Right ventricle myocardium inferior (tissue), 1 donor: ENCODE data around the gene SPACA6. TPM values are rescaled to one million over a fixed set of nuclear protein-coding genes. Genes with fewer than 3 reads are reported as not detected.
"Not testable (repeated sequence)": the region's sequence is repeated elsewhere in the genome, so short reads cannot be mapped to it uniquely, and the experiment has no call there.

Experiments
- ATAC-seq: fragments of 200-7000 bp; cut with Tn5 transposase; one replicate; pipeline ENCODE4 v1.9.1; 2020; ENCODE audit warnings: mild to moderate bottlenecking, moderate library complexity
- DNase-seq: peaks from one replicate; pipeline ENCODE4 v3.0.0; 2021; ENCODE audit errors: missing footprints
- intact Hi-C: fragments of 100-400 bp; cut with DNase I; formaldehyde crosslinking; loops from one replicate; pipeline ENCODE4 v1.11.0; 2022
- total RNA-seq: library from RNA; stranded (reverse); fragmentation: NEBNext Ultra II Directional; extraction: Animal tissue kit (Norgen Biotek cat#: 25700); gene quantifications from one replicate; pipeline ENCODE4 v1.2.1, GENCODE V29; 2021
- donor health status: DM: no; HTN: yes; CAD: no; lungs with severe emphysema.

Gene SPACA6
- total RNA-seq, 1 donor from 2014 or later = 14.6 TPM

DNA sequence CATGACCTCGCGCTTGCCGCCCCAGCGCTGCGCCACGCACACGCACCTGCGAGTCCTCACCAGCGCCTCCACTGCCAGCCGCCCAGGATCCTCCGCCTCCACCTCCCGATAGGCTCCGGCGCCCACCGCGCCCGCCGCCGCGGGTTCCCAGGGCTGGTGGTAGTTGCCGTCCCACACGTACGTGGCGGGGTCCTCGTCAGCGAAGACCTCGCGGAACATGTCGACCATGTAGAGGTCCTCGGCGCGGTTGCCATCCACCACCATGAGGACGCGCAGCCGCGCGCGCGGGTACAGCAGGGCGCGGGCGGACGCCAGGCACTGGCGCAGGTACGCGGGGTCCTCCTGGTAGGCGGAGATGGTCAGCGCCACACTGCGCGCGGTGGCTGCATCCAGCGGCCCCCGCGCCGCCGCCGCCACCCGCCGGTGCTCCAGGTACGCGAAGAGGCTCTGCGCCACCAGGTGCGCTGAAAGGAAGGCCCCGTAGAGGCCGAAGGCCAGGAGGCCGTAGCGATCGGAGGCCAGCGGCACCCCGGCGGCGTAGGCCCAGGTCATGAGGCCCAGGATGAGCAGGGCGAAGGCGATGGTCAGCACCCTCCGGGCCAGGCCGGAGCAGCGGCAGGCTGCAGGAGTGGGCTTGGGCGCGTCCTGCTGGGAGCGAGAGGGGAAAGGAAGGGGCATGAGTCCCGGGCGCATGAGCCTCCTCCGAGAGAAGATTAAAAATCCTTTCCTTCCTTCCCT is 26.3 kb downstream of the SPACA6 start:
- intact Hi-C loops = no loop called here
- DNase-seq (no peak), ATAC-seq (peak; percentile 18)

DNA sequence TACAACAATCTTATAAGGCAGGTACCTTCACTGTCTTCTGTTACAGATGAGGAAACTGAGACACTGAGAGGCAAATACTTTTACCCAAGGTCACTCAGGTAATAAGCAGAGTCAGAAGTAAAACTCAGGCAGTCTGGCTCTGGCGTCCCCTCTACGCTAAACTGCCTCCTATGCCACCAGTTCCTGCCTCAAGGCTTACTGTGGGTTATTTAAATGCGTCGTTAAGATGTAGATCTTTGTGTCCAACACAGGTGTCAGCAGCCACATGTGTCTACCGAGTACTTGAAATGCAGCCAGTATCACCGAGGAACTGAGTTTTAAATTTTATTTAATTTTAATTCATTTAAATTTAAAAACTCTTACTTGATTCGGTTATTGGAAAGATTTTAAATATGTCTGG is 28.8 kb downstream of the SPACA6 start:
- intact Hi-C loops = no loop called here
- DNase-seq = no peak
- no peak for ATAC-seq

DNA sequence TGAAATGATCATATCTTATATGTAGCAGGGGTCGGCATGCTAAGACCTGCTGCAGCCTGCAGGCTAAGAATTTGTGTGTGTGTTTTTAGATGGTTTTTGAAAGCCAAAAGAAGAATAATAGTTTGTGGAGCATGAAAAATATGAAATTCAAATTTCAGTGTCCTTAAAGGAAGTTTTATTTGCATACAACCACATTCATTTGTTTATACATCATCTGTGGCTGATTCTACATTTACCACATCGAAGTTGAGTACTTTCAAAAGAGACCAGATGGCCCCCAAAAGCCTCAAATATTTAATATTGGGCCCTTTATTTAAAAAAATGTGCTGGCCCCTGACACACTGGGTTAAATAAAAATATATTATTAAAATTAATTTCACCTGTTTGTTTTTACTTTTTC is 29.4 kb downstream of the SPACA6 start:
- DNase-seq (no peak), ATAC-seq (no peak)
- intact Hi-C loops = no loop called here

DNA sequence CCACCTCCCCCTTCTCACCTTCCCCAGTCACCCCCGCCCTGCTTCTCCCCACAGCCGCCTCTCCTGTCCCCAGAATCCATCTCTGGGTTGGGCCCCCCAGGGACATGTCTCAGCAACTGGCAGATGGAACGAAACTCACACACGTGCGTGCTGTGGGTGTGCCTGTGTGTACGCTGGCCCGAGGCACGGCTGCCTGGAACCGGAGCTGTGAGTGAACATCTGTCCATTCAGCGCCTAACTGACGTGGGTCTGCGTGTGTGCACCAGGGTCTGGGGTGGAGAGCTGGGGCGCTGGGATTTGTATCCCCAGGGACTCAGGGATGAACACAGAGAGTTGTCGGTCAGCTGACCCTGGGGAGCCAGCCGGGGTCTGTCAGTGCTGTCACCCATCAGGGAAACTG is 31.4 kb downstream of the SPACA6 start:
- intact Hi-C loops = no loop called here
- DNase-seq = no peak
- ATAC-seq = no peak

DNA sequence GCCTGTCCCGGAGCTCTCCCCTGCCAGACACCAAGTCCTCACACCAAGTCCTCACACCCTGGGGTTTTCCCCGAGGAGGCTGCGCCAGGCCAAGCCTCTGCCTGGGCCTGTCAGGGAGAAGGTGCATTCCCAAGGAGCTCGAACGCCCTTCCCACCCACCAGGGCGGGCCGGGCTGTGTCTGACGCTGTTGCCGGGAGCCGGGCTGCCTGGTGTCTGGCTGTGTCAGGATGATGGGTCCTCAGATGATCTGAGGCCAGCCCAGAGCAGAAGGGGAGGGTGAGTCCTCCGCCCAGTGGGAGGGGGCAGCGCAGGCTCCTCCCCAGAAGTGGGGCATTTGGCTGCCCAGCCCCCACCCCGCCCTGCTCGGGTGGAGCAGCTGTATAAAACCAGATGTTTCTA is 32.9 kb downstream of the SPACA6 start:
- peak; percentile 73 for DNase-seq
- peak; percentile 75 for ATAC-seq
- intact Hi-C loops = no loop called here

DNA sequence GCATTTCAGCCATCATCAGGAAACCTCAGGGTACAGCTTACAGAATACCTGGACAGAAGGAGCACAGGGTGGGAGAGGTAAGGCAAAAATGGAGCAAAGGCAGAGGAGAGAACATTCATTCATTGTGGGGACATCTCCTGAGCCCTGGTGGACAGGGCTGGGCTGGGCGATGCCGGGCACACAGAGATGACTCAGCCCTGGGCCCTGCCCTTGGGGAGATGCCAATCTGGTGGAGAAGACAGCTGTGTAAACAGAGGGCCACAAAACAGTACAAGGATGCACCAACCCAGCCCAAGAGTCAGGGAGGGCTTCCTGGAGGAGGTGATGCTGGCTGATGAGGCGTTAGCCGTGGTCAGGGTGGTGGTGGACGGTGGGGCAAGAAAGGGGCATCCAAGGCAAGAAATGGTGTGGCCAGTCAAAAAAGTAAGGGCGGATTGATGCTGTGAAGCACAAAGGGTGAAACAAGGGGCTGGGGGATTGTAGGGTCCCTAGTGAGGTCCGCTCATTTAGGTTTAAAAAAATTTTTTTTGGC is 34.3 kb downstream of the SPACA6 start:
- intact Hi-C loops = no loop called here
- ATAC-seq (no peak), DNase-seq (no peak)

DNA sequence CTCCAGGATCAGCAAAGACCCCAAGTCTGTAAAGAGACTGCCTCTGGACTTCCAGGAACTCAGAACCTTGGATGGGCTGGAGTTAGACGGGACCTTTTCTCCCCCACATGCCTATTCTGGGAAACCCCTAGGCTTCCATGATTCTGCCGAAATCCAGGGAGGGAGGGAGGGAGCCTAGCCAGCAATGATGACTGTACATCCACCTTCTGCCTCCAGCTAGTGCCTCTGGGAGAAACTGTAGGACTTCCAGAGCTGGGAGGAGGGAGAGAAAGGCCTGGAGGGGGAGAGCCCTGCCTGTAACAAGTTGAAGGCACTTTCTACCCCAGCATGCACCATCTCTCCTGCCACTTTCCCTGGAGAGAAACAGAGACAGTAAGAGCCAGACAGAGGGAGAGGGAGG is 36.7 kb downstream of the SPACA6 start:
- ATAC-seq = no peak
- intact Hi-C loops = no loop called here
- no peak for DNase-seq

DNA sequence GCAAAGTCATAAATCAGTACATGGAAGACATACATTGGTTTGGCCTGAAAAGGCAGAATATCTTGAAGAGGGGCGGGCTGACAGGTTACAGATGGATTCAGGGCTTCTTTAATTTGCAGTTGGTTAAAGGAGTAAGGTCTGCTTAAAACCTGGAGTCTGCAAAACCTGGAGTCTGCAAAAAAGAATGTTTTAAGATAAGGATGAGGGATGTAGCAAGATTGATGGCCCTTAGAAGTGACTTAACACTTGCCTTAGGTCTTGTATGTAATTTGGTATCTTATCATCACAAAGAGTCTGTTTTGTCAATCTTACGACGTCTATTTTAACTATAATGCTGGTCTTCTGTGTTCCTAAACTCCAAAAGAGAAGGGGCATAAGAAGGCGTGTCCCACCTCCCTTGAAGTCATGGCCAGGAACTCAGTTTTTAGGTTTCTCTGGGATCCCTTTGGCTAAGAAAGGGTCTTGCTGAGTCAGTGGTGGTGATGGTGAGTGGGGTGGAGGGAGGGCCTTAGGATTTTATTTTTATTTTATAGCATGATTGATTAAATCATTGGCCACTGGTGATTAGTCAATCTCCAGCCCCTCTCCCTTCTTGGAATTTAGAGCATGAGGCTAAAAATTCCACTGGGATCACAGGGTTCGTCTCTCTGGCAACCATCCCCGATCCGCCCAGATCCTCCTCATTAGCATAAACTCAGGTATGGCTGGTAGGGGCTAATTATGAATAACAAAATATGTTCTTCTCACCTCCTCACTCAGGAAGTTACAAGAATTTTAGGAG is 40.8 kb downstream of the SPACA6 start:
- DNase-seq (no peak), ATAC-seq (no peak)
- intact Hi-C loops = no loop called here

DNA sequence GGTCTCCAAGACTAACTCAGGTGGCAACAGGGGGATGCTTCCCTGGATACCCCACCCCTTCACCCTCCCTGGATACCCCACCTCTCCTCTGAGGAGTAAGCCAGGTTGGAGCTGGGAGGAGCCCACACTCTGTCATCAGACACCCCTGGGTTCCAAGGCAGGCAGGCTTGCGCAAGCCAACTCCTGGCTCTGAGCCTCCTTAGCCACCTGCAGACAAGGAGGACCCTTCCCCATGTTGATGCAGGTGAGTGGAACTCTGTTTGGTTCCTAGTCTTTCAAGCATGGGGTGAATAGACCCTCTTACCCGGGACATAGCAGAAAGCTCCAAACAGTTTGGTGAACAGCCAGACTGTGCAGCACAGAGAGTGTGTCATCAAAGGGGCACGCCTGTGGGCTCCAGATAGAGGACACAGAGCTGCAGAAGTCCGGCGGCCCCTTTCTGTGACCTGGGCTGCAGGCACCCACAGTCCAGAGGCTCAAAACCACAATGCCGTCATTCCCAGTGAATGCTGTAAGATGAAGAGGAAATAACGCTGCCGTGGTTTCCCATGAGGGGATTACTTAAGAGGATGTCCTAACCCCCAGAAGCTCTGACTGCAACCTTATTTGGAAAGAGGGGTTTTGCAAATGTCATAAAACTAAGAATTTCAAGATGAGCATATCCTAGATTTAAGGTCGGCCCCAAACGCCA is 42.8 kb downstream of the SPACA6 start:
- DNase-seq = peak; percentile 88
- intact Hi-C loops = no loop called here
- peak; percentile 48 for ATAC-seq

DNA sequence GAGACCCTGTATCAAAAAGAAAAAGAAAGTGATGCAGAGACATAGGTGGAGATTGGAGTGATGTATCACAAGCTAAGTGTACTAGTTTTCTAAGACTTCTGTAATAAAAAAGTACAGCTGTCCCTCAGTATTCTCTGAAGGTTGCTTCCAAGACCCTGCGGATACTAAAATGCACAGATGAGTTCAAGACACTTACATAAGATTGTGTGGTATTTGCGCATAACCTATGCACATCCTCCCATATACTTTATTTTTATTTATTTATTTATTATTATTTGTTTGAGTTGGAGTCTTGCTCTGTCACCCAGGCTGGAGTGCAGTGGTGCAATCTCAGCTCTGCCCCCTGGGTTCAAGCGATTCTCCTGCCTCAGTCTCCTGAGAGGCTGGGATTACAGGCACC is 44.3 kb downstream of the SPACA6 start:
- intact Hi-C loops = no loop called here
- DNase-seq (no peak), ATAC-seq (no peak)

DNA sequence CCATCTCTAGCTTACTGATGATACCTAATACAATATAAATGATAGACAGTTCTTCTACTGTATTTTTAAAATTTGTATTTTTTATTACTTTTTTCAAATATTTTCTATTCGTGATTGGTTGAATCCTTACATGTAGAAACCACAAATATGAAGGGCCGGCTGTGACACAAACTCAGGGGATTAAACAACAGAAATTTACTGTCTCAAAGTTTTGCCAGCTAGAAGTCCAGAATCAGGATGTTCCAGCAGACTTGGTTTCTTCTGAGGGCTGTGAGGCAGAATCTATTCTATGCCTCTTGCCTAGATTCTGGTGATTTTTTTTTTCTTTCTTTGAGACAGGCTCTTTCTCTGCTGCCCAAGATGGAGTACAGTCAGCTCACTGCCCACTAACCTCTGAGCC is 44.8 kb downstream of the SPACA6 start:
- intact Hi-C loops = no loop called here
- DNase-seq = no peak

DNA sequence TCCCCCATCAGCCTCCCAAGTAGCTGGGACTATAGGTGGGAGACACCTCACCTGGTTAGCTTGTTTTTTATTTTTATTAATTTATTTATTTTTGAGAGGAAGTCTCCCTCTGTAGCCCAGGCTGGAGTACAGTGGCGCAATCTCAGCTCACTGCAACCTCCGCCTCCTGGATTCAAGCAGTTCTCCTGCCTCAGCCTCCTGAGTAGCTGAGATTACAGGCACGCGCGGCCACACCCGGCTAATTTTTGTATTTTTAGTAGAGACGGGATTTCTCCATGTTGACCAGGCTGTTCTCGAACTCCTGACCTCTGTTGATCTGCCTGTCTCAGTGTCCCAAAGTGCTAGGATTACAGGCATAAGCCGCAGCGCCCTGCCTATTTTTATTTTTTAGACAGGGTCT is 45.4 kb downstream of the SPACA6 start:
- ATAC-seq, intact Hi-C loops, DNase-seq: not testable (repeated sequence)

More for the DNA sequence above, 44.8 kb downstream of the SPACA6 start:
- no peak for ATAC-seq

DNA sequence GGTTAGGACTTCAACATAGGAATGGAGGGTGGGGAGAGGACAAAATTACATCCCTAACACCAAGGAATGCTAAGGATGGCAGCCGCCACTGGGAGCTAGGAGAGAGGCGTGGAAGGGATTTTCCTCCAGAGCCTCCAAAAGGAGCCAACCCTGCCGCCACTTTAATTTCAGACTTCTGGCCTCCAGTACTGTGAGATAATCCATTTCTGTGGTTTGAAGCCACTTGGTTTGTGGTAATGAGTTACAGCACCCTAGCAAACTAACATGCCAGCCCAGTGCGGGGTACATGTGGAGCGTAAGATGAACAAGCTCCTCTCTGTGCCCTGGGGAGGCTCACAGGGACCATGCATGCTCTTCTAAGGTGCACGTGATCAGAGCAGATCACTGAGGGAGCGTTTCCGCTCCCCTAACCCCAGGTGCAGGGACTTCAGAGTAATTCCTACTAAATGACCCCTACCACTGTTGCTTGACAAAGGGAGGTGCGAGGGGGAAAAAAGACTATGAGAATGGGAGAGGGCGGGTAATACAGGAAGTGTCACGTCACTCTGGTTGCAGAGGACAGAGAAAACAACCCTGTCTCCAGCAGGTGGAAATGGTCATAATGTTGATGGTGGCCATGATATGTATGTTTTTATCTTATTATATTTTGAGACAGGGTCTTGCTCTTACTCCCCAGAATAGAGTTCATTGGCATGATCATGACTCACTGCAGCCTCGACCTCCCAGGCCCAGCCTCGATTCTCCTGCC is 46.5 kb downstream of the SPACA6 start:
- intact Hi-C loops = no loop called here
- DNase-seq = no peak
- ATAC-seq = no peak

DNA sequence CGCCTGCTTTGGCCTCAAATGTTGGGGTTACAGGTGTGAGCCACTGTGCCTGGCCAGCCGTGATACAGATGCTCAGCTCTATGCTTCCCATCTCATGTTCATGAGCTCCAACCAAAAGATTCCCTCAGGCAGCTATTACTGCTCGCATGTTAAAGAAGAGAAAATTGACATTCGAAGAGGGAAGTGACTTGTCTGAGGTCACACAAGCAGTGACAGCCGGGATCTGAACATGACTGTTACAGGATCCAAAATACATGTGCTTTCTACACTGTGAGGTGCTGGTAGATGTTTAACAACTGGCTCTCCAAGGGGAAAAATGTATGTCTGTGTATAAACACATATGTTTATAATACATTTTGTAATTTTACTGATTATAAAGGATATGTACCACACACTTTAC is 47.2 kb downstream of the SPACA6 start:
- DNase-seq (no peak), ATAC-seq (no peak)
- intact Hi-C loops = no loop called here

DNA sequence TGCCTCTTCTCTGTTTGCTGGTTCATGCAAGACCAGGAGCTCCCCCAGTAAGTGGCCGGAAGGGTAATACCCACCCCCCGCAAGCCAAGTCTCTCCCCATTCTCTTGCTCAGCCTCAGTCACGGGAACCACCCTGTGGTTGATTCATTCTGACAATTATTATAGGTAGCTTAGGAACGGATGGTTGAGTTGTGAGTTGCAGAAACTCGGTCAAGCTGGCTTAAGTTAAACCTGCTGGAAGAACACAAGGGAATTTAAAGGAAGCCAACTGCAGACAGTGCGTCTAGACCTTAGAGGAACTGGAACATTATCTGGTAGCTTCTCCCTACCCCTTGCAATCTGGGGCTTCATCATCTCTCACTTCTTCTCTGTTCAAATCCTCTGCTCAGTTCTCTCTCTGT is 49.7 kb downstream of the SPACA6 start:
- ATAC-seq (no peak), DNase-seq (no peak)
- intact Hi-C loops = no loop called here

DNA sequence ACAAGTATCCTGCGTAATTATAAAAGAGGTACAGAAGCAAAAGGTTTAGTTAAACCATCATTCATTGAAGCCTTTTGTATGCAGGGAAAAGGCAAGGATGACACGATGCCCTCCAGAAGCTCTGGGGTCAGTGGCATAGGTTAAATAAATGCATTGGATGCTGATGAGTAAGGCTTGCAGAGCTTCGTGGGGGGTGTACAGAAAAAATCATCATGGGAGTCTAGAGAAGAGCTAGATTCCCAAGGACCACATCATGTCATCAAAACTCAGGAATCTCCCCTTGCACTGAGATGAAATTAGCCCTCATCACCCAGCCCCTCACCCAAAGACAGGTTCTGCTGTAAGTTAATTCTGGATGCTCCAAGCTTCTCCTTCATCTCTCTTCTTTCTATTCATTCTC is 50.3 kb downstream of the SPACA6 start:
- DNase-seq (no peak), ATAC-seq (no peak)
- intact Hi-C loops = no loop called here

DNA sequence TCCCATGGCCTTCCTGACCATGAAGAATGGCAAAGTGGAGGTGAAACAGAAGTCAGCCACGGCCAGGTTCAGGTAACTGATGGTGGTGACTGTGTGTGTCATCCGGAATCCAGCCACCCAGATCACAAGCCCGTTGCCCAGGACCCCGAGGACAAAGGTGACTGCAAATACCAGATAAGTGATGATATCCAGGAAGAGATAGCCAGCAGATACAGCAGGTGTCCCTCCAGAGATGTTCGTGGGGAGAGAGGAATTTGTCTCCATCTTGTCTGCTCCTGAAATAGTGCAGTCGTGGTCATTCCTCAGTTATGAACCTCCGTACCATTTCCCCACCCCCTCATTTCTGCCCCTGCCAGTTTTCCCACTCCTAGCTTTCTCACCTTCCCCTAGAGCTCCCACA is 53.6 kb downstream of the SPACA6 start:
- intact Hi-C loops = no loop called here
- DNase-seq = no peak
- ATAC-seq = no peak

DNA sequence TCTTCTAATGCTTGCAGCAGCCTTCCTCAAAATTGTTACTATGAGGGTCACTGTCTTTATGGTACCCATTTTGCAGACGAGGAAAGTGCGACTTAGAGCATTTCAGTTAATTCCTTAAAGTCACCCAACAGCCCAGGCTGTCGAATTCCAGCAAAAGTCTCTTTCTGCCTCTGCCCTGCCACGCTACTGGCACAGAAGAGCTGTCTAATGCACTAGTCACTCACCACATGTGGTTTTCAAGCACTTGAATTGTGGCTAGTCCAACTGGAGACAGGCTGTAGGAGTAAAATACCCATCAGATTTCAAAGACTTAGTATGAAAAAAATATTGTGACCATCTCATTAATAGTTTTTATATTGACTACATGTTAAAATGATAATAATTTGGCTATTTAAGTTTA is 56.8 kb downstream of the SPACA6 start:
- ATAC-seq (no peak), DNase-seq (no peak)
- intact Hi-C loops = no loop called here
